ENCODE data around the gene IFNA6. TPM values are rescaled to one million over a fixed set of nuclear protein-coding genes. Genes with fewer than 3 reads are reported as not detected.

Gene IFNA6
- total and polyA plus RNA-seq, 2 of the 4 experiments (the other 2 are of a cell fraction): not detected

GRCh38 chr9:21316860-21317259, 33.8 kb downstream of the IFNA6 start:
- no TSS peak for BruUV-seq (replicated peaks)
- no peak overlapping the region for H3K23ac ChIP-seq (ENCODE audit: low read depth, low read length)
- H3K18ac ChIP-seq (ENCODE audit: low read depth, low read length): no peak overlapping the region
- no peak overlapping the region for H2BK120ac ChIP-seq (ENCODE audit: low read depth, low read length)
- H4K8ac ChIP-seq (ENCODE audit: low read depth in 2 of 2, low read length in 2 of 2): no peak overlapping the region
- ChIA-PET CTCF (interaction anchor here (2.0 kb wide), 1 partner anchor 79 kb away, joined by 5 read pairs; no protein-coding TSS in a partner anchor), POLR2A (ENCODE audit: unreplicated experiment) (no interaction called here)
- H2AFZ ChIP-seq (replicated peaks; ENCODE audit: low read length, poor library complexity): no peak overlapping the region
- dilution Hi-C loops (cut with HindIII; ENCODE audit: low sequenced_read_pairs, unreplicated experiment) (no loop called here), intact Hi-C loops (cut with micrococcal nuclease) (no loop called here), in situ Hi-C loops (cut with MboI; ENCODE audit: low sequenced_read_pairs) (loop anchor here (25.0 kb wide), 1 partner anchor 945 kb away; no protein-coding TSS in a partner anchor)
- H3K9ac ChIP-seq (ENCODE audit: low read depth, low read length): no peak overlapping the region
- no peak overlapping the region for H2AK5ac ChIP-seq (ENCODE audit: low read depth, low read length)
- H3K14ac ChIP-seq (replicated peaks; ENCODE audit: low read depth, low read length): no peak overlapping the region
- H3K27me3 ChIP-seq (ENCODE audit: control insufficient read depth, insufficient read depth, low read length): peaks cover 6% of the 10 kb centered on the region
- H2BK15ac ChIP-seq (ENCODE audit: low read depth, low read length): no peak overlapping the region
- H2AK9ac ChIP-seq (replicated peaks; ENCODE audit: low read depth, low read length, poor library complexity): no peak overlapping the region
- no peak overlapping the region for H2BK5ac ChIP-seq (ENCODE audit: low read depth, low read length, poor library complexity, severe bottlenecking)
- H3K27ac ChIP-seq (ENCODE audit: insufficient read depth, low read length): no peak overlapping the region
- H4K20me1 ChIP-seq (ENCODE audit: insufficient read depth, low read length): no peaks in the 10 kb centered on the region
- no peak overlapping the region for H3K4me2 ChIP-seq (ENCODE audit: low read depth, low read length)
- no peak overlapping the region for H4K91ac ChIP-seq (ENCODE audit: insufficient read depth, low read depth, low read length)
- H4K5ac ChIP-seq (ENCODE audit: low read depth, low read length): no peak overlapping the region
- no peaks in the 10 kb centered on the region for H3K9me3 ChIP-seq (ENCODE audit: control insufficient read depth, insufficient read depth, low read length)
- H3K36me3 ChIP-seq (ENCODE audit: control insufficient read depth, insufficient read depth, low read length): peaks cover 4% of the 10 kb centered on the region; the same call in 1 of the 2 replicates
- DNase-seq: no peak
- TF ChIP-seq USF2 (IDR thresholded peaks at IDR 0.05; ENCODE audit: low read depth, low read length) (no peak), BHLHE40 (IDR thresholded peaks at IDR 0.05; ENCODE audit: low read depth, low read length) (no peak), CTCF (conservative IDR thresholded peaks at IDR 0.05; ENCODE audit: low read depth, low read length) (no peak), CEBPB (IDR thresholded peaks at IDR 0.05; ENCODE audit: low read depth, low read length) (no peak), ELK1 (IDR thresholded peaks at IDR 0.05; ENCODE audit: borderline replicate concordance, low read depth, low read length) (no peak), FOS (IDR thresholded peaks at IDR 0.05; ENCODE audit: low read depth, low read length) (no peak), POLR2A (IDR thresholded peaks at IDR 0.05; ENCODE audit: low read depth, low read length) (no peak), MAZ (IDR thresholded peaks at IDR 0.05; ENCODE audit: borderline replicate concordance, low read depth, low read length) (no peak), RFX5 (IDR thresholded peaks at IDR 0.05; ENCODE audit: low read depth, low read length) (no peak), RAD21 (IDR thresholded peaks at IDR 0.05; ENCODE audit: low read length) (no peak), NFE2L2 (IDR thresholded peaks at IDR 0.05; ENCODE audit: low read depth, low read length) (no peak), SMC3 (IDR thresholded peaks at IDR 0.05; ENCODE audit: low read depth, low read length) (no peak), RCOR1 (IDR thresholded peaks at IDR 0.05; ENCODE audit: insufficient replicate concordance, low read length) (no peak), MXI1 (IDR thresholded peaks at IDR 0.05; ENCODE audit: borderline replicate concordance, low read depth, low read length) (no peak), MAFK (IDR thresholded peaks at IDR 0.05; ENCODE audit: low read depth, low read length) (no peak), CHD1 (IDR thresholded peaks at IDR 0.05; ENCODE audit: low read depth, low read length) (no peak)
- H2BK20ac ChIP-seq (ENCODE audit: low read depth, low read length): no peak overlapping the region
- no peak overlapping the region for H3K4ac ChIP-seq (ENCODE audit: low read depth, low read length)
- no peak for ATAC-seq (ENCODE audit: low read depth)
- H3K79me1 ChIP-seq (ENCODE audit: low read depth in 1 of 2, low read length in 2 of 2): no peaks in the 10 kb centered on the region; a peak in 1 of 4 replicates
- H3K56ac ChIP-seq (ENCODE audit: extremely low read depth, insufficient read depth, low read length): no peak overlapping the region
- H3K4me1 ChIP-seq (ENCODE audit: control insufficient read depth, insufficient read depth, low read length): peaks cover 2% of the 10 kb centered on the region; the same call in 1 of the 2 replicates
- WGBS, 2 experiments (ENCODE audit: extremely low coverage in 2 of 2, insufficient read length in 1 of 2): no CpG with 5 or more reads among the region's 3 CpGs
- H3K9me1 ChIP-seq (ENCODE audit: insufficient read depth, low read length): no peaks in the 10 kb centered on the region
- no peak overlapping the region for H3K4me3 ChIP-seq (ENCODE audit: insufficient read depth, low read depth, low read length)

Data from IMR-90 (cell line).